Stimulated activated memory B cell treated with anti-CD40 and anti-IgM and Interleukin-4, amounts not matched to agents 10 μg/mL and 1 μg/mL and 100 μg/mL, for 72 hours (primary cell): ENCODE data around the gene DSPP.

Experiments used
- ATAC-seq: fragments of 150-1000 bp; cut with Tn5 transposase; 2 replicates; pipeline ENCODE4 v1.10.0; 2021
- H3K27ac Mint-ChIP-seq: one replicate; pipeline ENCODE4 v1.8.0; 2022; ENCODE audit warnings: mild to moderate bottlenecking, mixed read lengths
- H3K27me3 Mint-ChIP-seq: one replicate; pipeline ENCODE4 v1.8.0; 2022; ENCODE audit warnings: mixed read lengths
- H3K36me3 Mint-ChIP-seq: one replicate; pipeline ENCODE4 v1.8.0; 2022; ENCODE audit warnings: mixed read lengths
- H3K4me1 Mint-ChIP-seq: one replicate; pipeline ENCODE4 v1.8.0; 2022; ENCODE audit warnings: mixed read lengths
- H3K4me3 Mint-ChIP-seq: one replicate; pipeline ENCODE4 v1.8.0; 2022; ENCODE audit warnings: mild to moderate bottlenecking, moderate library complexity, mixed read lengths
- H3K9me3 Mint-ChIP-seq: one replicate; pipeline ENCODE4 v1.8.0; 2022; ENCODE audit warnings: mixed read lengths

Gene DSPP

DNA sequence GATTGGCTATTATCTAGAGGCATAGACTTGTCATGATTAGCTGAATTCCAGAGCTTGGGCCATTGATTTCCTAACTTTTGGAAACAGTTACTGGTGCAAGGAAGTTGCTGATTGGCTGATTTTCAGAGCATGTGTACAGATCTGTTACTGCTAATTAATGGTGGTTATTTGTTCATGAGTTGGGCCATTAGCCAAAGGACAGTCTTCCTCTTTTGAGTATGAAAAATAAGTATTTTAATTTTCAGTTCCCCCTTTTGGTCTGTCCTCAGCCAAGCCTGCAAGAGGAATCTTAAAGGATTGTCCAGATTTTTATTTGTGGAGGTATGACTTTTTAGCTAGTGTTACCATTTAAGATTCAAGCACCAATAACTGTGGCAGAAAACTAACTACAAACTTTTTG lies 7.0 kb upstream of the DSPP start:
- Mint-ChIP-seq H3K27me3 (peaks cover 19% of the 10 kb centered on the region), H3K9me3 (no peaks in the 10 kb centered on the region), H3K36me3 (no peaks in the 10 kb centered on the region), H3K27ac (no peak overlapping the region), H3K4me1 (no peaks in the 10 kb centered on the region), H3K4me3 (no peak overlapping the region)
- ATAC-seq = no peak

DNA sequence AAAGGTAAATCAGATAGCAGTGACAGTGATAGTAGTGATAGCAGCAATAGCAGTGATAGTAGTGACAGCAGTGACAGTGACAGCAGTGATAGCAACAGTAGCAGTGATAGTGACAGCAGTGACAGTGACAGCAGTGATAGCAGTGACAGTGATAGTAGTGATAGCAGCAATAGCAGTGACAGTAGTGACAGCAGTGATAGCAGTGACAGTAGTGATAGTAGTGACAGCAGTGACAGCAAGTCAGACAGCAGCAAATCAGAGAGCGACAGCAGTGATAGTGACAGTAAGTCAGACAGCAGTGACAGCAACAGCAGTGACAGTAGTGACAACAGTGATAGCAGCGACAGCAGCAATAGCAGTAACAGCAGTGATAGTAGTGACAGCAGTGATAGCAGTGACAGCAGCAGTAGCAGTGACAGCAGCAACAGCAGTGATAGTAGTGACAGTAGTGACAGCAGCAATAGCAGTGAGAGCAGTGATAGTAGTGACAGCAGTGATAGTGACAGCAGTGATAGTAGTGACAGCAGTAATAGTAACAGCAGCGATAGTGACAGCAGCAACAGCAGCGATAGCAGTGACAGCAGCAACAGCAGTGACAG lies 6.1 kb downstream of the DSPP start:
- H3K36me3 Mint-ChIP-seq = no peaks in the 10 kb centered on the region
- H3K4me1 Mint-ChIP-seq = no peaks in the 10 kb centered on the region
- H3K27me3 Mint-ChIP-seq = no peaks in the 10 kb centered on the region
- ATAC-seq = no peak
- H3K4me3 Mint-ChIP-seq = no peak overlapping the region
- no peak overlapping the region for H3K27ac Mint-ChIP-seq
- H3K9me3 Mint-ChIP-seq = no peaks in the 10 kb centered on the region

DNA sequence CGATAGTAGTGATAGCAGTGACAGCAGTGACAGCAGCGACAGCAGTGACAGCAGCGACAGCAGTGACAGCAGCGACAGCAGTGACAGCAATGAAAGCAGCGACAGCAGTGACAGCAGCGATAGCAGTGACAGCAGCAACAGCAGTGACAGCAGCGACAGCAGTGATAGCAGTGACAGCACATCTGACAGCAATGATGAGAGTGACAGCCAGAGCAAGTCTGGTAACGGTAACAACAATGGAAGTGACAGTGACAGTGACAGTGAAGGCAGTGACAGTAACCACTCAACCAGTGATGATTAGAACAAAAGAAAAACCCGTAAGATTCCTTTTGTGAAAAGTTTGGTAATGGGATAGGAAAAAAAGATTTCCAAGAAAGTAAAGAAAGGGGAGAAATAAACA lies 7.9 kb downstream of the DSPP start:
- no peaks in the 10 kb centered on the region for H3K9me3 Mint-ChIP-seq
- ATAC-seq = no peak
- H3K36me3 Mint-ChIP-seq = no peaks in the 10 kb centered on the region
- H3K27ac Mint-ChIP-seq = no peak overlapping the region
- no peak overlapping the region for H3K4me3 Mint-ChIP-seq
- H3K27me3 Mint-ChIP-seq = no peaks in the 10 kb centered on the region
- H3K4me1 Mint-ChIP-seq = no peaks in the 10 kb centered on the region

GRCh38 chr4:87620086-87620485 lies 11.8 kb downstream of the DSPP start:
- H3K4me3 Mint-ChIP-seq = no peak overlapping the region
- no peak for ATAC-seq
- H3K27me3 Mint-ChIP-seq = no peaks in the 10 kb centered on the region
- H3K27ac Mint-ChIP-seq = no peak overlapping the region
- H3K4me1 Mint-ChIP-seq = no peaks in the 10 kb centered on the region
- no peaks in the 10 kb centered on the region for H3K9me3 Mint-ChIP-seq
- no peaks in the 10 kb centered on the region for H3K36me3 Mint-ChIP-seq

GRCh38 chr4:87620491-87620890 lies 12.2 kb downstream of the DSPP start:
- no peaks in the 10 kb centered on the region for H3K4me1 Mint-ChIP-seq
- H3K27ac Mint-ChIP-seq = no peak overlapping the region
- ATAC-seq = no peak
- no peaks in the 10 kb centered on the region for H3K36me3 Mint-ChIP-seq
- no peaks in the 10 kb centered on the region for H3K9me3 Mint-ChIP-seq
- H3K4me3 Mint-ChIP-seq = no peak overlapping the region
- H3K27me3 Mint-ChIP-seq = no peaks in the 10 kb centered on the region

- no peaks in the 10 kb centered on the region for H3K27me3 Mint-ChIP-seq
- no peak overlapping the region for H3K27ac Mint-ChIP-seq
- H3K4me3 Mint-ChIP-seq = no peak overlapping the region
- no peaks in the 10 kb centered on the region for H3K4me1 Mint-ChIP-seq
- H3K36me3 Mint-ChIP-seq = no peaks in the 10 kb centered on the region
- ATAC-seq = no peak
- H3K9me3 Mint-ChIP-seq = no peaks in the 10 kb centered on the region
Observed at GRCh38 chr4:87622303-87622702, 14.0 kb downstream of the DSPP start.

DNA sequence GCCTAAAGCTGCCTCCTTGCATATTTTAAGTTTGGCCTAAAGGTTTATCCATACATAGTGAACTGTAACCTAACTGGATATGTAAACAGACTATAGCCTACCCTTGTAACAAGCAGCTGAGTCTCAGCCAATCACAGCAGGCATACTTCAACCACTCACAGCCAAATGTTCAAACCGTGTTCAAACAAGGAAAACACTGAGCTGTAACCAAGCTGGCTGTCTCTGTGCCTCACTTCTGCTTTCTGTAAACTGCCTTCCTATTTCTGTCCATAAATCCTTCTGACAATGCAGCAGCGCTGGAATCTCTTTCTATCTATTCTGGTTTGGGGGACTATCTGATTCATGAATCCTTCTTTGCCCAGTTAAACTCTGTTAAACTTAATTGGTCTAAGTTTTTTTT lies 16.4 kb downstream of the DSPP start:
- Mint-ChIP-seq H3K27ac (no peak overlapping the region), H3K27me3 (no peaks in the 10 kb centered on the region), H3K36me3 (no peaks in the 10 kb centered on the region), H3K4me3 (no peak overlapping the region), H3K9me3 (no peaks in the 10 kb centered on the region), H3K4me1 (no peaks in the 10 kb centered on the region)
- ATAC-seq = no peak

DNA sequence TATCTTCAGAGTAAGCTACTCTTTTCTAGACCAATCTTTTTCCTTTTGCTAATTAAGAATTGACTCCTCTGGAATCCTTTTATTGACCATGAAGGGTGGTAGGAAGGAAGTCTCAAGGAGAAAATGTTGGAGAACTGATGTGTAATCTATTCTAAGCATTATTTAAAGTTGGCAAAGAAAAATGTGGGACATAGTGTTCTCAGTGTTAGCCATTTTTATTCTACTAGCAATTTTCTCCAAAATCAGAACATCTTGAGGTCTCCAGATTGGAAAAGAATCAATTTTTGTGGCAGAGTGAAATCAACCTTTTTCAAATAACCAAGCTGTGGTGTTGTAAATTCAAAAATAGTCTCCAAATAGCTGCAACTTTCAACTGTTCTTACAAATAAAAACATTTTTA lies 23.3 kb downstream of the DSPP start:
- peaks cover 3% of the 10 kb centered on the region for H3K9me3 Mint-ChIP-seq
- no peak overlapping the region for H3K4me3 Mint-ChIP-seq
- no peak for ATAC-seq
- H3K27me3 Mint-ChIP-seq = no peaks in the 10 kb centered on the region
- H3K4me1 Mint-ChIP-seq = no peaks in the 10 kb centered on the region
- no peak overlapping the region for H3K27ac Mint-ChIP-seq
- no peaks in the 10 kb centered on the region for H3K36me3 Mint-ChIP-seq

DNA sequence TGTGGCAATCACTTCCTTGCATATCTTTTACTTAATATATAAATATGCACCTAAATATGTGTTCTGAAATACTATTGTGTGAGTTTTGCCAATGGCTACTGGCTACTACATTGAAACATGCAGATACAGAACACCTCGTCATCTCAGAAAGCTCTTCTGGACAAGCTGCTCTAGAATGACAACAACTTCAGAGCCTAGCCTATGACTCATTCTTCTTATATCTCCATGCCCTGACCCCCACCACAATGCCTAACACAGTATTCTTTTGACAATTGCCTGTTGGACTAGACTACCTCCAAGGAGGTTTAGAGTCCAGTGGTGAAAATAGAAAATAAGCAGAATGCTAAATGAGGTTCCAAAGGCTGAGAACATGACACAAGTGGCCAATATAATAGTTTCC lies 24.1 kb downstream of the DSPP start:
- Mint-ChIP-seq H3K4me3 (no peak overlapping the region), H3K36me3 (no peaks in the 10 kb centered on the region), H3K27ac (no peak overlapping the region), H3K9me3 (peaks cover 3% of the 10 kb centered on the region), H3K4me1 (no peaks in the 10 kb centered on the region), H3K27me3 (no peaks in the 10 kb centered on the region)
- ATAC-seq = no peak

- no peaks in the 10 kb centered on the region for H3K36me3 Mint-ChIP-seq
Observed at GRCh38 chr4:87633243-87633642, 24.9 kb downstream of the DSPP start.

DNA sequence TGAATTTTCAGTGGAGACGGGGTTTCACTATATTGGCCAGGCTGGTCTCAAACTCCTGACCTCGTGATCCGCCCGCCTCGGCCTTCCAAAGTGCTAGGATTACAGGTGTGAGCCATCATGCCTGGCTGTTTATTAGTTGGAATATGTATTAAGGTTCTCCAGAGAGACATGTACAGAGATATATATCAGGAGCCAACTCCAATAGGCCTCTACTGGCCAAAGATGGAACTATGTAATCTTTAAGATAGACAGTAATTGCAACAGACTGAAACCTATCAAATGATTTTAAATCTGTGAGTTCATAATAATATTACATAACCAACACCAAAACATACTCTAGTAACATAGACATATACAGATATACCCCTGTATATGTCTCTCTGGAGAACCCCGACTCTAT lies 36.0 kb downstream of the DSPP start:
- peaks cover under 1% of the 10 kb centered on the region for H3K9me3 Mint-ChIP-seq
- no peaks in the 10 kb centered on the region for H3K4me1 Mint-ChIP-seq
- no peak overlapping the region for H3K4me3 Mint-ChIP-seq
- no peak for ATAC-seq
- no peaks in the 10 kb centered on the region for H3K36me3 Mint-ChIP-seq
- H3K27ac Mint-ChIP-seq = no peak overlapping the region
- H3K27me3 Mint-ChIP-seq = peaks cover 2% of the 10 kb centered on the region

More at GRCh38 chr4:87633243-87633642, 24.9 kb downstream of the DSPP start:
- H3K4me1 Mint-ChIP-seq = no peaks in the 10 kb centered on the region
- H3K27ac Mint-ChIP-seq = no peak overlapping the region
- H3K4me3 Mint-ChIP-seq = no peak overlapping the region
- no peaks in the 10 kb centered on the region for H3K27me3 Mint-ChIP-seq
- H3K9me3 Mint-ChIP-seq = peaks cover 3% of the 10 kb centered on the region
- ATAC-seq = no peak

GRCh38 chr4:87649980-87650379 lies 41.7 kb downstream of the DSPP start, which contains the start of gene DMP1:
TSS of gene DMP1 (plus strand) at chr4:87650280. CDS start at chr4:87656493, 6,213 bp downstream.
- no peak within 1 kb of the TSS for H3K27ac Mint-ChIP-seq
- H3K4me3 Mint-ChIP-seq = no peak within 1 kb of the TSS

DNA sequence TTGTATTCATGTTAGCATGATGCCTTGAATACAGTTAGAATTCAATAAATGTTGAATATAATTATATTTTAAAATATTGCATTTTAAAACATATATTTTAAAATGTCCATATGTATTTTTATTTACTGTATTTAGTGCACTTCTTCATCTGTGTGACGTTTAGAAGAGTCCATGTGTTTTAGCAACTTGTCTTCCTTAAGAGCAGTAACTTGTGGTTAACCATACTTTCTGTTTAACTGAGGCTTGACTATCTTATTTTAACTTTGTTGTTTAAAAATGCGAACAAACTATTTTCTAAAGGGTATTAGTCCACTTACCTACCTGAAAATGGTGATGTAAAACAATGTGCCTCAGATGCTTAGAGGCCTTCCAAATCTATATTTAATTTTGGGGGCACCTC lies 42.6 kb downstream of the DSPP start:
- no peaks in the 10 kb centered on the region for H3K36me3 Mint-ChIP-seq
- ATAC-seq = no peak
- H3K4me1 Mint-ChIP-seq = no peaks in the 10 kb centered on the region
- peaks cover 24% of the 10 kb centered on the region for H3K27me3 Mint-ChIP-seq
- H3K27ac Mint-ChIP-seq = no peak overlapping the region
- H3K9me3 Mint-ChIP-seq = no peaks in the 10 kb centered on the region
- no peak overlapping the region for H3K4me3 Mint-ChIP-seq

More at GRCh38 chr4:87649980-87650379, 41.7 kb downstream of the DSPP start, which contains the start of gene DMP1:
- no peak for ATAC-seq
- Mint-ChIP-seq H3K9me3 (no peaks in the 10 kb centered on the region), H3K4me1 (no peaks in the 10 kb centered on the region), H3K36me3 (no peaks in the 10 kb centered on the region), H3K27me3 (peaks cover 24% of the 10 kb centered on the region)

GRCh38 chr4:87651941-87652340 lies 43.6 kb downstream of the DSPP start:
- Mint-ChIP-seq H3K4me1 (no peaks in the 10 kb centered on the region), H3K27ac (no peak overlapping the region), H3K36me3 (no peaks in the 10 kb centered on the region), H3K9me3 (no peaks in the 10 kb centered on the region), H3K27me3 (peaks cover 24% of the 10 kb centered on the region), H3K4me3 (no peak overlapping the region)
- ATAC-seq = no peak

DNA sequence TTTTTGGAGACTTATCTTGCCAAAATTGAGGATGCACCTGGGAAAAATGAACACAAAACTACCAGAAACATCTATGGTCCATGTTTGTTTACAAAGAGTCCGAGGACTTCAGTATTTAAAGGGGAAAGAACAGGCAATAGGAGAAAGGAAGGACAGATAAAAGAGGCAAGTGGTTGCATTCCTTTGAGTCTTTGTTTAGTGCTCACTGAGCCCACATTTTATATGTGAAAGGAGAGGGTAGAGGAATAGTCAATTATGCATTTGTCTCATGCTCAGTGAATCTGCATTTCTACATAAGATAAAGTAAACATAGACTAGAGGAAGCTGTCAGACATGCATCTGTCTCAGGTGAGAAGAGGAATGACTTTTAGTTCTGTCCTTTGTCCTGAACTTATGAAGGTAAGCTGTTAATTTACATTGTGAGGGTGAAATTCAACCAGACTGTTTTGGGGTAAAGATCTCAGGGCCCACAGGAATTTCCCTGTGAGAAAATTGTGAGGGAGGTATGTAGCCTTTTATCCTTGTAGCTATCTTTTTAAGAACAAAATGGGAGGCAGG lies 46.2 kb downstream of the DSPP start:
- no peak overlapping the region for H3K4me3 Mint-ChIP-seq

GRCh38 chr4:87657525-87657924 lies 49.2 kb downstream of the DSPP start:
- peaks cover 6% of the 10 kb centered on the region for H3K9me3 Mint-ChIP-seq

More for the DNA sequence above, 46.2 kb downstream of the DSPP start:
- no peaks in the 10 kb centered on the region for H3K36me3 Mint-ChIP-seq
- no peaks in the 10 kb centered on the region for H3K9me3 Mint-ChIP-seq
- no peak overlapping the region for H3K27ac Mint-ChIP-seq
- H3K4me1 Mint-ChIP-seq = no peaks in the 10 kb centered on the region
- ATAC-seq = no peak
- H3K27me3 Mint-ChIP-seq = peaks cover 19% of the 10 kb centered on the region

More at GRCh38 chr4:87657525-87657924, 49.2 kb downstream of the DSPP start:
- Mint-ChIP-seq H3K27ac (no peak overlapping the region), H3K36me3 (no peaks in the 10 kb centered on the region), H3K4me1 (no peaks in the 10 kb centered on the region), H3K27me3 (peaks cover 19% of the 10 kb centered on the region), H3K4me3 (no peak overlapping the region)
- no peak for ATAC-seq
